ENCODE measurements around the gene CDHR2.

- TF ChIP-seq, protein P1, sequence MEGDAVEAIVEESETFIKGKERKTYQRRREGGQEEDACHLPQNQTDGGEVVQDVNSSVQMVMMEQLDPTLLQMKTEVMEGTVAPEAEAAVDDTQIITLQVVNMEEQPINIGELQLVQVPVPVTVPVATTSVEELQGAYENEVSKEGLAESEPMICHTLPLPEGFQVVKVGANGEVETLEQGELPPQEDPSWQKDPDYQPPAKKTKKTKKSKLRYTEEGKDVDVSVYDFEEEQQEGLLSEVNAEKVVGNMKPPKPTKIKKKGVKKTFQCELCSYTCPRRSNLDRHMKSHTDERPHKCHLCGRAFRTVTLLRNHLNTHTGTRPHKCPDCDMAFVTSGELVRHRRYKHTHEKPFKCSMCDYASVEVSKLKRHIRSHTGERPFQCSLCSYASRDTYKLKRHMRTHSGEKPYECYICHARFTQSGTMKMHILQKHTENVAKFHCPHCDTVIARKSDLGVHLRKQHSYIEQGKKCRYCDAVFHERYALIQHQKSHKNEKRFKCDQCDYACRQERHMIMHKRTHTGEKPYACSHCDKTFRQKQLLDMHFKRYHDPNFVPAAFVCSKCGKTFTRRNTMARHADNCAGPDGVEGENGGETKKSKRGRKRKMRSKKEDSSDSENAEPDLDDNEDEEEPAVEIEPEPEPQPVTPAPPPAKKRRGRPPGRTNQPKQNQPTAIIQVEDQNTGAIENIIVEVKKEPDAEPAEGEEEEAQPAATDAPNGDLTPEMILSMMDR (IDR thresholded peaks at IDR 0.05 in 2 of 3, conservative IDR thresholded peaks at IDR 0.05 in 1 of 3; ENCODE audit: borderline replicate concordance in 1 of 3, insufficient read depth in 1 of 3, low read depth in 2 of 3, low read length in 2 of 3), result no peak
- TF ChIP-seq YY1 (IDR thresholded peaks at IDR 0.05; ENCODE audit: extremely low read depth, insufficient replicate concordance, low read depth, low read length) (no peak), EZH2 (IDR thresholded peaks at IDR 0.05) (no peak), POLR2A (IDR thresholded peaks at IDR 0.05; ENCODE audit: borderline replicate concordance, extremely low read depth, insufficient read depth, insufficient read length) (no peak), SIN3A (IDR thresholded peaks at IDR 0.05; ENCODE audit: low read depth) (no peak), RAD21 (IDR thresholded peaks at IDR 0.05; ENCODE audit: low read depth) (no peak), POLR2AphosphoS5 (IDR thresholded peaks at IDR 0.05; ENCODE audit: low read depth, low read length) (no peak), ZNF274 (IDR thresholded peaks at IDR 0.05; ENCODE audit: low read depth, low read length) (no peak), EGR1 (IDR thresholded peaks at IDR 0.05; ENCODE audit: low read depth) (no peak), EZH2phosphoT487 (IDR thresholded peaks at IDR 0.05; ENCODE audit: borderline replicate concordance) (no peak), SP1 (IDR thresholded peaks at IDR 0.05; ENCODE audit: low read depth) (no peak), ATF3 (IDR thresholded peaks at IDR 0.05) (no peak)
These were observed 1.2 kb downstream of the CDHR2 start for GRCh38 chr5:176550275-176550831.

Measured in HCT116 (cell line).